Natural killer cell treated with Interleukin-12 subunit alpha and Interleukin-12 subunit beta and Interleukin-15 and Interleukin-18, amount 100 ng/mL, for 72 hours (primary cell): ENCODE data around the gene MYO5A. TPM values are rescaled to one million over a fixed set of nuclear protein-coding genes. Genes with fewer than 3 reads are reported as not detected.
A peak's percentile ranks its signal among the peaks of the same experiment; 100 is the strongest.
"Not testable (repeated sequence)": the region's sequence is repeated elsewhere in the genome, so short reads cannot be mapped to it uniquely, and the experiment has no call there.

Source experiments
- ATAC-seq, 2 donors: fragments of 150-1000 bp; cut with Tn5 transposase in 1 of 2; sonication (Bioruptor Pico), chemical (Tn5 transposase) in 1 of 2; 2 replicates each; pipeline ENCODE4 v1.10.0; 2021
- DNase-seq: peaks from one replicate; pipeline ENCODE4 v3.0.0; 2022; ENCODE audit warnings: low spot score
- H3K27ac Mint-ChIP-seq, 2 donors: 1 replicate in 1 of 2; 2 replicates in 1 of 2; pipeline ENCODE4 v1.8.0; 2022; ENCODE audit warnings: mixed read lengths in 2 of 2, mild to moderate bottlenecking in 1 of 2, moderate library complexity in 1 of 2
- H3K27me3 Mint-ChIP-seq, 2 donors: 1 replicate in 1 of 2; 2 replicates in 1 of 2; pipeline ENCODE4 v1.8.0; 2022; ENCODE audit warnings: mixed read lengths in 2 of 2
- H3K36me3 Mint-ChIP-seq: one replicate; pipeline ENCODE4 v1.8.0; 2022; ENCODE audit warnings: mixed read lengths
- H3K4me1 Mint-ChIP-seq, 2 donors: 1 replicate in 1 of 2; 2 replicates in 1 of 2; pipeline ENCODE4 v1.8.0; 2022; ENCODE audit warnings: low read depth in 2 of 2, mixed read lengths in 2 of 2, mild to moderate bottlenecking in 1 of 2
- H3K4me3 Mint-ChIP-seq: one replicate; pipeline ENCODE4 v1.8.0; 2022; ENCODE audit warnings: mixed read lengths
- H3K9me3 Mint-ChIP-seq: 2 replicates; pipeline ENCODE4 v1.8.0; 2022; ENCODE audit warnings: mixed read lengths
- total RNA-seq, 2 donors: library from RNA; stranded (reverse); gene quantifications; one replicate each; pipeline ENCODE4 v1.2.3, GENCODE V29; 2022

The MYO5A gene
- total RNA-seq, 2 donors from 2014 or later = 42.4 to 49.5 TPM

DNA sequence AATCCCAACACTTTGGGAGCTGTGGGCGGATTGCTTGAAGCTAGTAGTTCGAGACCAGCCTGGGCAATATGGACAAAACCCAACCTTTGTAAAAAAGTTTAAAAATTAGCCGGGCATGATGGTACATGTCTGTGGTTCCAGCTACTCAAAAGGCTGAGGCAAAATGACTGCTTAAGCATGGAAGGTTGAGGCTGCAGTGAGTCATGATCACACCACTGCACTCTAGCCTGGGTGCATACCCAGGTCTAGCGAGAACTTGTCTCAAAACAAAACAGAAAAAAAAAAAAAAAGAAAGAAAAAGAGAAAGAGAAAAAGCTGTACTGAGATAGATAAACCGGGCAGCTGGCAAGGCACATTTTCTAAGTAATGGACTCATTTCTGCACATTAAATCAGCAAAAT lies 29.5 kb upstream of the MYO5A start:
- Mint-ChIP-seq H3K4me3 (peak overlapping the region; percentile 77), H3K36me3 (peaks cover 10% of the 10 kb centered on the region), H3K4me1 (peaks cover 34 to 56% of the 10 kb centered on the region in 2 donors), H3K9me3 (no peaks in the 10 kb centered on the region), H3K27ac (peak overlapping the region; percentile 87 to 96), H3K27me3 (no peaks in the 10 kb centered on the region)
- DNase-seq (peak; percentile 73), ATAC-seq (peak; percentile 96 to 99)

DNA sequence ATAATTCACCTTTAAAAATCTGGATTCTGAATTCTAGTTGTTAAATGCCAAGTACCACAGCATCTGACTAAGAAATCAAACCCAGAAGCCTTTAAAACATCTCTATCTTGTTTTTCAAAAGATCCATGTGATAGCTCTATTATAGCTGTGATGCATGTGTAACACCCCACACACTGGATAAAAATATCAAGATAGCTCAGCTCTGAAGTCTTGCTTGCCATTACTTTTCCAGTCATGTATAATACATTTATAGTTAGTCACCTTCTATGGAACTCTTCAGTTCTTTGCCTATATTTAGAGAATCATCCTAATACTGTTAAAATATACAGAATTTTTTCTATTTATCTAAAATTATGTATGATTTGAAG lies 28.6 kb upstream of the MYO5A start:
- Mint-ChIP-seq H3K4me1 (peaks cover 28 to 50% of the 10 kb centered on the region in 2 donors), H3K9me3 (no peaks in the 10 kb centered on the region), H3K27ac (peak overlapping the region in 1 of 2 donors; percentile 87), H3K36me3 (peaks cover 10% of the 10 kb centered on the region), H3K27me3 (no peaks in the 10 kb centered on the region), H3K4me3 (no peak overlapping the region)
- DNase-seq (no peak), ATAC-seq (no peak)

DNA sequence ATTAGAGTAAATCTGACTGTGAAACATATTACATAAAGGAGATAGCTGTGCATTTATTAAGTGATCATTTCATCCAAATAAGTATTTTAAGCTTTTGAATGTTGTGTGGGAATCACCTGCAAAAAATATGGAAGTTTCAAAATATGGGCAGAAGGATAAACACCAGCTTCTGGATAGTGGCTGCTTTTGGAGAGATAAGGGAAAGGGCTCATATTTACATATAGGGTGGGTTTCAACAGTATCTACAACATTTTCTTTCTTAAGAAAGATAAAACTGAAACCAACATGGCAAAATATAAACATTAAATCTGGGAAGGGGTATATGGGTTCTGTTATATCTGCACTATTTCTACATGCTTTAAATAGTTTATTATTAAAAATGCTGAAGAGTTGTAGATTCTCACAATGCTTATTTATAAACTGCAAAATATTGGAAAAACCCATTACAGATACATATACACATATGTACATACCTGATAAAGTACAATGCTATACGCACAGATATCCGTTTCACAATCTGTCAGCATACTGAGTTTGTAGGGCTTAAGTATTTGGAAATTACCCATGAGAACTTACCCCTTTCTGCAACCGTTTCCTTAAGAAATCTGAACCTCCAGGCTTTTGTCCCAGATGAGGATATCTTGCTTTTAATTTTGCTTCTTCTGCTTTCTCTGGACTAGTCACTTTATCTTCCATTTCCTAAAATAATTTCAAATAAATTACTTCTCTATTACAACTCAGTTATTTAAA lies 28.0 kb upstream of the MYO5A start:
- Mint-ChIP-seq H3K27me3 (no peaks in the 10 kb centered on the region), H3K4me1 (peaks cover 28 to 50% of the 10 kb centered on the region in 2 donors), H3K4me3 (no peak overlapping the region), H3K36me3 (peaks cover 10% of the 10 kb centered on the region), H3K9me3 (no peaks in the 10 kb centered on the region), H3K27ac (peak overlapping the region in 1 of 2 donors; percentile 54)
- DNase-seq = no peak
- no peak for ATAC-seq

DNA sequence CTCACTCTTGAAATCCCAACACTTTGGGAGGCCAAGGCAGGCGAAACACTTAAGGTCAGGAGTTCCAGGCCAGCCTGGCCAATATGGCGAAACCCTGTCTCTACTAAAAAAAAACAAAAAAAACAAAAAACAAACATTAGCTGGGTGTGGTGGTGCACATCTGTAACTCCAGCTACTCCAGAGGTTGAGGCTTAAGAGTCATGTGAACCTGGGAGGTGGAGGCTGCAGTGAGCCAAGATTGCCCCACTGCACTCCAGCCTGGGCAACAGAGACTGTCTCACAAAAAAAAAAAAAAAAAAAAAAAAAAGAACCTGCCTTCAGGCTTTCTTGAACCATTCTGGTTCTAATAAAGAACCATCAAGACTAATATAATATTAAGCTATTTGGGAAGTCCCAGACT lies 23.6 kb upstream of the MYO5A start:
- Mint-ChIP-seq H3K27me3 (no peaks in the 10 kb centered on the region), H3K4me3 (no peak overlapping the region), H3K36me3 (peaks cover 17% of the 10 kb centered on the region), H3K4me1 (peaks cover 8 to 18% of the 10 kb centered on the region in 2 donors), H3K27ac (no peak overlapping the region), H3K9me3 (no peaks in the 10 kb centered on the region)
- DNase-seq (no peak), ATAC-seq (no peak)

DNA sequence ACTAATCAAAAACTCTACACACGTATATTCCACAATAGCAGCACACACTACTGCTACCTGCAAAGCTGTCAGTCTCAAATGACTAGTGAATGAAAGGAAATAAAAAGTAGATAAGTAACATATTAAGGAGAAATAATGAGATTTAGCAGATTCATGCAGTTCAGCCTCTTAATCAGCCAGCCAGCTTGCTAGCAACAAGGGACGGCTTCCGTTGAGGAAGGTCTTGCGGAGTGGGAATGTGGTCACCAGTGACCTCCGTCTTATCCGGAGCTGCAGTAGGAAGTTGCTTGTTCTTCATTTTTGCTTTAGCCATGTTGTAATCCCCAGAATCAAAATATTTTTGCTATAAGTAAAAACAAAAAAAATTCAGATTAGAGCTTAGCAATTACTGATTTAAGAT lies 23.1 kb upstream of the MYO5A start:
- Mint-ChIP-seq H3K4me3 (no peak overlapping the region), H3K9me3 (no peaks in the 10 kb centered on the region), H3K36me3 (peaks cover 21% of the 10 kb centered on the region), H3K27me3 (no peaks in the 10 kb centered on the region), H3K27ac (no peak overlapping the region), H3K4me1 (peaks cover 11 to 22% of the 10 kb centered on the region in 2 donors)
- DNase-seq (no peak), ATAC-seq (no peak)

DNA sequence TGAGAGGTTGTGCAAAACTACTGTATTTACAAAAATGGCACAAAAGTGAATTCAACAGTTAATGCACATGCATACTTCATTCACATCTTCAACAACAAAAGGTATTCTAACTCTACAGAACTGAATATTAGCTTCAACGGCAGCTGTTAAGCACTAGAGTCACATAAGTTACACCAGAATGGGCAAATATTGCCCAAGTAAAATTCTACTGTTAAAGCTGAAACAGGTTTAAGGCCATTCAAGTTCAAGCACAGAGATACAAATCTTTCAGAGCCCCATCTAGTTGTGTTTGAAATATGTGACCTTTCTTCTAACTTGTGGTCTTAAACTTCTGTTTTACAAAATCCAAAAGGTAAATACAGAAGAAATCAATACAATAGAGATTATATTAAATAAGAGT lies 22.5 kb upstream of the MYO5A start:
- not testable (repeated sequence) for H3K27me3 Mint-ChIP-seq, H3K4me3 Mint-ChIP-seq, DNase-seq, ATAC-seq, H3K27ac Mint-ChIP-seq, H3K9me3 Mint-ChIP-seq
- Mint-ChIP-seq H3K36me3 (peaks cover 22% of the 10 kb centered on the region), H3K4me1 (peaks cover 16 to 23% of the 10 kb centered on the region in 2 donors)

DNA sequence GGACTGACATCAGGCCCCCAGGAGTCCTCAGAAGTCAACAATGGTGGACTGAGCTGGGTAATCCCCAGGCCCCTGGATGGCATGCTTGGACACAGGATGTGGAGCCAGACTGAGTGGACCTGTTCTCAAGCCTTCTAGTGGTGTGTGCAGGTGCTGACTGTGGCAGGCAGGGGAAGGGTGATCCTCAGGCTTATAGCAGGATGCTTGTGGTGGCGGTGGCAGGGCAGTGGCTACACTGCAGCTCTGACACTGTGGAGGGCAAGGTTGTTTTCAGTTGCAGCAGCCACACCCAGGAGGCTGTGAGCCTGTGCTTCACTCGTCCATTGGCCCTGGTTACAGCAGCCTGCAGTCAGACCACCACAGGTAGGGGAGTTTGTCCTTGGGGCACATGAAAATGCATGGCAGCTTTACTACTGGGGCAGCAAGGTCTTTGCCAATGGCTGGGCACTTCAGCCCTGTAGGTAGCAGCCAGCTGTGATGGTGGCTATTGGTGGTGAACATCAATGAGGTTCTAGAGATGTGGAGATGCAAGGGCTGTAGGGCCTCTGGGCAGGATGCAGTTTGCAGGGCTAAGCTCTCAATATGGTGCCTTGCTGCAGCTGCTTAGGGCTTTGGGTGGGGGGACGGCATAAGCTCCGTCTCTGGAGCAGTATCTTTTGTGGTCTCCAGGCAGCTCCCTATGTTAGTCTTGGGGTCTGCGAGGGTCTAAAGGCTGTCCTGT lies 17.5 kb upstream of the MYO5A start:
- H3K9me3 Mint-ChIP-seq = no peaks in the 10 kb centered on the region
- ATAC-seq (peak; percentile 56 to 69), DNase-seq (no peak)
- H3K27me3 Mint-ChIP-seq = no peaks in the 10 kb centered on the region
- H3K36me3 Mint-ChIP-seq = peaks cover 18% of the 10 kb centered on the region
- peak overlapping the region in 1 of 2 donors; percentile 30 for H3K27ac Mint-ChIP-seq
- peaks cover 23 to 24% of the 10 kb centered on the region in 2 donors for H3K4me1 Mint-ChIP-seq
- H3K4me3 Mint-ChIP-seq = no peak overlapping the region

DNA sequence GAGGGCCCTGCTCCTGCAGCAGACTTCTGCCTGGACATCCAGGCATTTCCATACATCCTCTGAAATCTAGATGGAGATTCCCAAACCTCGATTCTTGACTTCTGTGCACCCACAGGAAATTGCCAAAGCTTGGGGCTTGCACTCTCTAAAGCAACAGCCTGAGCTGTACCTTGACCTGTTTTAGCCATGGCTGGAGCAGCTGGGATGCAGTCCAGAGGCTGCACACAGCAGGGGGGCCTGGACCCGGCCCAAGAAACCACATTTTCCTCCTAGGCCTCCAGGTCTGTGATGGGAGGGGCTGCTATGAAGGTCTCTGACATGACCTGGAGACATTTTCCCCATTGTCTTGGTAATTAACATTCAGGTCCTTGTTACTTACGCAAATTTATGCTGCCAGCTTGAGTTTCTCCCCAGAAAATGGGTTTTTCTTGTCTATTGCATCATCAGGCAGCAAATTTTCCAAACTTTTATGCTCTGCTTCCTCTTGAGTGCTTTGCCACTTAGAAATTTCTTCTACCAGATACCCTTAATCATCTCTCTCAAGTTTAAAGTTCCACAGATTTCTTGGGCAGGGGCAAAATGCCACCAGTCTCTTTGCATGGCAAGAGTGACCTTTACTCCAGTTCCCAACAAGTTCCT lies 11.8 kb upstream of the MYO5A start:
- H3K36me3 Mint-ChIP-seq = no peaks in the 10 kb centered on the region
- H3K4me3 Mint-ChIP-seq = no peak overlapping the region
- H3K27me3 Mint-ChIP-seq = peaks cover 0 to 2% of the 10 kb centered on the region in 2 donors
- ATAC-seq = no peak
- H3K4me1 Mint-ChIP-seq = peaks cover under 1 to 15% of the 10 kb centered on the region in 2 donors
- H3K27ac Mint-ChIP-seq = no peak overlapping the region
- no peaks in the 10 kb centered on the region for H3K9me3 Mint-ChIP-seq
- no peak for DNase-seq

- no peak for DNase-seq
- Mint-ChIP-seq H3K4me3 (no peak overlapping the region), H3K4me1 (peaks cover 4 to 10% of the 10 kb centered on the region in 2 donors)
These were observed 8.8 kb upstream of the MYO5A start for GRCh38 chr15:52537459-52537858.

DNA sequence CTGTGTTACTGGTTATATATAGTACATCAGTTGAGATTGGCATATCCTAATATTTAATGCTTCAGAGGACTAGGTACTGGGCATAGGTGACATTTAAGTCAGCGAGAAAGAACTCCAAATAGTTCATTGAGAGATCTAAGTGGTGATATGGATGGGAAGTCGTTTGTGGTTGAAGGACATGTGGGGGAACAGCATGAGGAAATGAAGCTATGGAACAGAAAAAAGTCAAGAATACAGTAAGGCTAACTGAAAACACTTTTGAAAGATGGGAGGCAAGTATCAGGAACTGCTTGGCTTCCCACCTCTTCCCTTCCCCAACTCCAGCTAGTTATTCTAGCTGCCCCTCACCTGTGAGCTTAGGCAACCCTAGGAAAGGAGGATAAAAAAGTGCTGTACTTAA lies 3.7 kb upstream of the MYO5A start:
- Mint-ChIP-seq H3K4me3 (no peak overlapping the region), H3K36me3 (no peaks in the 10 kb centered on the region), H3K27ac (no peak overlapping the region), H3K9me3 (no peaks in the 10 kb centered on the region), H3K4me1 (peaks cover 13 to 21% of the 10 kb centered on the region in 2 donors), H3K27me3 (peaks cover 11% of the 10 kb centered on the region in 2 donors)
- ATAC-seq (no peak), DNase-seq (no peak)

More at GRCh38 chr15:52537459-52537858, 8.8 kb upstream of the MYO5A start:
- no peaks in the 10 kb centered on the region for H3K36me3 Mint-ChIP-seq
- no peaks in the 10 kb centered on the region for H3K9me3 Mint-ChIP-seq
- H3K27ac Mint-ChIP-seq = no peak overlapping the region
- H3K27me3 Mint-ChIP-seq = peaks cover 2 to 8% of the 10 kb centered on the region in 2 donors
- ATAC-seq = no peak

- peaks cover 24 to 25% of the 10 kb centered on the region in 2 donors for H3K4me1 Mint-ChIP-seq
- peak overlapping the region; percentile 11 to 67 for H3K27ac Mint-ChIP-seq
- DNase-seq (no peak), ATAC-seq (no peak)
- peaks cover 9 to 11% of the 10 kb centered on the region in 2 donors for H3K27me3 Mint-ChIP-seq
- peak overlapping the region; percentile 88 for H3K4me3 Mint-ChIP-seq
- no peaks in the 10 kb centered on the region for H3K9me3 Mint-ChIP-seq
- H3K36me3 Mint-ChIP-seq = no peaks in the 10 kb centered on the region
These were observed 1.3 kb upstream of the MYO5A start for GRCh38 chr15:52529940-52530339.

DNA sequence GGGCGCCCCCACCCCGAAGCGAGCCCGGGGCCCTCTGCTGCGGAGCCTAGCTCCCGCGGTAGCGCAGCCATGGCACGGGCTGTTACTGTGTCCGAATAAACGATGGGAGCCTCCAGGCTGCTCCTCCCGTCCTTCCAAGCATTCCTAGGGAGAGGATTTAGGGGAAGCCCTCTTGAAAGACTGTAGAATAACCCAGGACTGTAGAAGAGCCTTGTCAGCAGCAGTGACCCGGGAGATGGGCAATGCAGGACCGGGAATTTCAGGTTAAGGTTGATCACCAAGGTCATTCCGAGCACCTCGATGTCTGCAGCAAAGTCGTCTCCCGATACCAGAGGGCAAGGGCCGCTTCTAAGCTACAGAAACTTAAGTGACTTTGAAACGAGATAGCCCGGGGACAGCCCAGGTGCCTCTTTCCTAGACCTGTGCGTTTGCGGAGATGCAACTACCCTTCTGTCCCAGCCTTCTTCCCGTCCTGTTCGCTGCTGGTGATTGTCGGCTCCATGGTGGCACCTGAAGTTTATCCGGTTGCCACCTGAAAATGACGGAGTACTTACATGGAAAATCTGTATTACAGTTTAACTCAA lies 753 bp upstream of the MYO5A start:
- Mint-ChIP-seq H3K27ac (peak overlapping the region; percentile 11 to 67), H3K36me3 (no peaks in the 10 kb centered on the region), H3K27me3 (peaks cover 6 to 11% of the 10 kb centered on the region in 2 donors), H3K4me1 (peaks cover 24 to 25% of the 10 kb centered on the region in 2 donors), H3K9me3 (no peaks in the 10 kb centered on the region), H3K4me3 (peak overlapping the region; percentile 88)
- no peak for ATAC-seq
- DNase-seq = no peak

- Mint-ChIP-seq H3K27ac (peak overlapping the region; percentile 78 to 87), H3K4me1 (peaks cover 29 to 30% of the 10 kb centered on the region in 2 donors), H3K27me3 (peaks cover 3 to 11% of the 10 kb centered on the region in 2 donors), H3K4me3 (peak overlapping the region; percentile 90), H3K36me3 (no peaks in the 10 kb centered on the region), H3K9me3 (no peaks in the 10 kb centered on the region)
- DNase-seq (no peak), ATAC-seq (no peak)
These were observed 643 bp downstream of the MYO5A start for GRCh38 chr15:52527911-52528563.
